Measurements from ENCODE around the gene HRH1. TPM values are rescaled to one million over a fixed set of nuclear protein-coding genes. Genes with fewer than 3 reads are reported as not detected.

Gene HRH1
- total and polyA plus RNA-seq, 10 of the 15 experiments (the other 5 are each of a cell fraction or from before 2014, with no cell fraction given) = not detected

- H3K36me3 ChIP-seq (ENCODE audit: control insufficient read depth in 2 of 2, insufficient read depth in 2 of 2, low read length in 1 of 2) = peaks cover 1 to 5% of the 10 kb centered on the region in 2 experiments; a peak in 2 of 4 replicates
- H3K9ac ChIP-seq (ENCODE audit: control insufficient read depth, insufficient read depth, low read length) = no peak overlapping the region
- no peak overlapping the region for H2AFZ ChIP-seq (ENCODE audit: control insufficient read depth, low read depth, low read length)
- DNase-seq (ENCODE audit: low read depth, low spot score) (peak; percentile 46), ATAC-seq (peak; percentile 98), FAIRE-seq (peak; percentile 61)
- peaks cover 3% of the 10 kb centered on the region; the same call in 1 of the 2 replicates for H3K4me1 ChIP-seq (ENCODE audit: control insufficient read depth, insufficient read depth, low read length)
- intact Hi-C loops (cut with micrococcal nuclease; ENCODE audit: unreplicated experiment) = loop anchor here (1.0 kb wide), 1 partner anchor 13 kb away; no protein-coding TSS in a partner anchor
- RAD21 ChIA-PET (ENCODE audit: unreplicated experiment) = interaction anchor here (1.1 to 2.3 kb wide), 3 partner anchors 9 to 34 kb away, joined by 3 to 14 read pairs (median 12); no protein-coding TSS in a partner anchor
- no peaks in the 10 kb centered on the region for H4K20me1 ChIP-seq (ENCODE audit: control insufficient read depth, insufficient read depth)
- CTCF ChIA-PET = interaction anchor here (1.0 to 1.8 kb wide), 4 partner anchors 11 to 34 kb away, joined by 3 to 5 read pairs (median 4); no protein-coding TSS in a partner anchor
- POLR2A ChIA-PET = interaction anchor here (1.9 kb wide), 1 partner anchor 13 kb away, joined by 12 read pairs; no protein-coding TSS in a partner anchor
- no peaks in the 10 kb centered on the region for H3K9me3 ChIP-seq (replicated peaks; ENCODE audit: control insufficient read depth, insufficient read depth, low read length)
- H3K27ac ChIP-seq (ENCODE audit: control insufficient read depth, insufficient read depth) = peak overlapping the region; percentile 60
- BruUV-seq (replicated peaks) = no TSS peak
- SMC1A ChIA-PET (ENCODE audit: uncharacterized antibody, unreplicated experiment) = interaction anchor here (1.2 to 4.8 kb wide), 8 partner anchors 10 to 40 kb away, joined by 3 to 58 read pairs (median 4); no protein-coding TSS in a partner anchor
- no peaks in the 10 kb centered on the region for H3K79me2 ChIP-seq (ENCODE audit: control insufficient read depth, insufficient read depth, low read length)
- H3K4me3 ChIP-seq = no peak overlapping the region
- H3K27me3 ChIP-seq (replicated peaks in 1 of 2; ENCODE audit: control insufficient read depth in 2 of 2, insufficient read depth in 2 of 2, low read length in 1 of 2) = no peaks in the 10 kb centered on the region
- H3K4me2 ChIP-seq (ENCODE audit: control insufficient read depth, insufficient read depth) = peak overlapping the region; percentile 34; the same call in 1 of the 2 replicates
- WGBS (ENCODE audit: insufficient coverage, insufficient replicate concordance, low lambda C conversion rate, missing lambda C conversion rate) = 57% methylated on average over 3 of the region's 3 CpGs
- in situ Hi-C loops (cut with MboI) = no loop called here
- TF ChIP-seq, protein P1, sequence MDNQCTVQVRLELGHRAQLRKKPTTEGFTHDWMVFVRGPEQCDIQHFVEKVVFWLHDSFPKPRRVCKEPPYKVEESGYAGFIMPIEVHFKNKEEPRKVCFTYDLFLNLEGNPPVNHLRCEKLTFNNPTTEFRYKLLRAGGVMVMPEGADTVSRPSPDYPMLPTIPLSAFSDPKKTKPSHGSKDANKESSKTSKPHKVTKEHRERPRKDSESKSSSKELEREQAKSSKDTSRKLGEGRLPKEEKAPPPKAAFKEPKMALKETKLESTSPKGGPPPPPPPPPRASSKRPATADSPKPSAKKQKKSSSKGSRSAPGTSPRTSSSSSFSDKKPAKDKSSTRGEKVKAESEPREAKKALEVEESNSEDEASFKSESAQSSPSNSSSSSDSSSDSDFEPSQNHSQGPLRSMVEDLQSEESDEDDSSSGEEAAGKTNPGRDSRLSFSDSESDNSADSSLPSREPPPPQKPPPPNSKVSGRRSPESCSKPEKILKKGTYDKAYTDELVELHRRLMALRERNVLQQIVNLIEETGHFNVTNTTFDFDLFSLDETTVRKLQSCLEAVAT (IDR thresholded peaks at IDR 0.05) = peak; percentile 13; the same call in 1 of the 2 replicates
- TF ChIP-seq SRF (IDR thresholded peaks at IDR 0.05; ENCODE audit: low read depth in 2 of 2, low read length in 2 of 2) (0 out of 4 replicates have a peak, but pooled peaks of 1 of the 2 experiments have one; percentile 6), ETV6 (conservative IDR thresholded peaks at IDR 0.05 in 1 of 2, IDR thresholded peaks at IDR 0.05 in 1 of 2; ENCODE audit: borderline replicate concordance in 1 of 2, low read depth in 1 of 2) (no peak), MTA2 (IDR thresholded peaks at IDR 0.05; ENCODE audit: low read depth) (peak; percentile 57; the same call in 1 of the 2 replicates), KDM1A (IDR thresholded peaks at IDR 0.05; ENCODE audit: borderline replicate concordance) (no peak), ATF7 (IDR thresholded peaks at IDR 0.05; ENCODE audit: low read depth) (peak; percentile 86), POLR2AphosphoS2 (IDR thresholded peaks at IDR 0.05; ENCODE audit: low read depth, low read length) (no peak), NR2F1 (conservative IDR thresholded peaks at IDR 0.05) (peak; percentile 91), PKNOX1 (IDR thresholded peaks at IDR 0.05) (peak; percentile 20; the same call in 1 of the 2 replicates), RELB (IDR thresholded peaks at IDR 0.05; ENCODE audit: low read depth) (peak; percentile 31; the same call in 1 of the 2 replicates)
- TF ChIP-seq, protein P2, sequence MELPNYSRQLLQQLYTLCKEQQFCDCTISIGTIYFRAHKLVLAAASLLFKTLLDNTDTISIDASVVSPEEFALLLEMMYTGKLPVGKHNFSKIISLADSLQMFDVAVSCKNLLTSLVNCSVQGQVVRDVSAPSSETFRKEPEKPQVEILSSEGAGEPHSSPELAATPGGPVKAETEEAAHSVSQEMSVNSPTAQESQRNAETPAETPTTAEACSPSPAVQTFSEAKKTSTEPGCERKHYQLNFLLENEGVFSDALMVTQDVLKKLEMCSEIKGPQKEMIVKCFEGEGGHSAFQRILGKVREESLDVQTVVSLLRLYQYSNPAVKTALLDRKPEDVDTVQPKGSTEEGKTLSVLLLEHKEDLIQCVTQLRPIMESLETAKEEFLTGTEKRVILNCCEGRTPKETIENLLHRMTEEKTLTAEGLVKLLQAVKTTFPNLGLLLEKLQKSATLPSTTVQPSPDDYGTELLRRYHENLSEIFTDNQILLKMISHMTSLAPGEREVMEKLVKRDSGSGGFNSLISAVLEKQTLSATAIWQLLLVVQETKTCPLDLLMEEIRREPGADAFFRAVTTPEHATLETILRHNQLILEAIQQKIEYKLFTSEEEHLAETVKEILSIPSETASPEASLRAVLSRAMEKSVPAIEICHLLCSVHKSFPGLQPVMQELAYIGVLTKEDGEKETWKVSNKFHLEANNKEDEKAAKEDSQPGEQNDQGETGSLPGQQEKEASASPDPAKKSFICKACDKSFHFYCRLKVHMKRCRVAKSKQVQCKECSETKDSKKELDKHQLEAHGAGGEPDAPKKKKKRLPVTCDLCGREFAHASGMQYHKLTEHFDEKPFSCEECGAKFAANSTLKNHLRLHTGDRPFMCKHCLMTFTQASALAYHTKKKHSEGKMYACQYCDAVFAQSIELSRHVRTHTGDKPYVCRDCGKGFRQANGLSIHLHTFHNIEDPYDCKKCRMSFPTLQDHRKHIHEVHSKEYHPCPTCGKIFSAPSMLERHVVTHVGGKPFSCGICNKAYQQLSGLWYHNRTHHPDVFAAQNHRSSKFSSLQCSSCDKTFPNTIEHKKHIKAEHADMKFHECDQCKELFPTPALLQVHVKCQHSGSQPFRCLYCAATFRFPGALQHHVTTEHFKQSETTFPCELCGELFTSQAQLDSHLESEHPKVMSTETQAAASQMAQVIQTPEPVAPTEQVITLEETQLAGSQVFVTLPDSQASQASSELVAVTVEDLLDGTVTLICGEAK (IDR thresholded peaks at IDR 0.05; ENCODE audit: borderline replicate concordance) = peak; percentile 78
These were observed 146.7 kb downstream of the HRH1 start for GRCh38 chr3:11300970-11301369.
